ENCODE measurements around the gene PDZK1IP1. TPM values are rescaled to one million over a fixed set of nuclear protein-coding genes. Genes with fewer than 3 reads are reported as not detected.

Gene PDZK1IP1
- total RNA-seq, 1 experiment from 2014 or later: not detected

DNA sequence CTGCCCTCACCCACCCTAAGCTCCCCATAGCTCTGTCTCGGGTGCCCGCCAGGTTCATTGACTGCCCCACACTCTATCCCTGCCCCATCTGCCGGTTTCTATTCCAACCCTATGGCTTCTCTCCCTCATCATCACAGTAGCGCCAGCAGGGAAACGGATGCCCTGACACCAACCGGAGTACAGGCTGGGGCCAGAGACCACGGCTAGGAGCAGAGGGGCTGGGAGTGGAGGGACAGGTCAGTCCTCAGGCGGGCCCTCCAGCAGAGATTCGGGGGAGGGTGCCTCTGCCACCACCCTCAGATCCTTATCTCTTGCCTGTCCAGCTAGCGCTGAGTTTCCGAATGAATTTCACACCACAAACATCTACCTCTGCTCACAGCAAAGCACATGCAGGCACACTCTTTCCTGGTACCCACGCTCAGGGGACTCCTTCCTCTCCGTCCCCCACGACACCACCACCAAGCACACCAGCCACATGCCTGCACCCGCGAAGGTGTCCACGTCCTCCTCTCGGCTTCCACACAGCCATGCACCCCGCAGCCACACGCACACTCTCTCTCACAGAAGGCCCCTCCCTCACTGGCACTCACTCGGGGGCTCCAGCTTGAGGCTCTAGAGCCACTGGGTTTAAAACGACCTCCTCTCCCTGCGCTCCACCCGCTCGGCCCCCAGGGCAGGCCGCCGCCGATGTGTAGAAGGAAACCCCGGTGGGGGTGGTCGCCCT is 35.0 kb upstream of the PDZK1IP1 start:
- Histone ChIP-seq H3K4me2 (ENCODE audit: low read length) (no peak overlapping the region), H3K79me2 (ENCODE audit: insufficient read depth, low read length) (no peaks in the 10 kb centered on the region), H4K20me1 (ENCODE audit: insufficient read depth) (no peaks in the 10 kb centered on the region), H3K9me3 (ENCODE audit: control insufficient read depth in 1 of 2, insufficient read depth in 1 of 2, low read depth in 1 of 2, low read length in 2 of 2) (no peaks in the 10 kb centered on the region), H3K4me1 (ENCODE audit: control insufficient read depth in 1 of 2, insufficient read depth in 2 of 2, low read length in 2 of 2) (no peaks in the 10 kb centered on the region), H3K9ac (ENCODE audit: low read length) (no peak overlapping the region), H3K4me3 (replicated peaks in 1 of 2; ENCODE audit: low read depth in 1 of 2, low read length in 2 of 2) (no peak overlapping the region), H3K27me3 (ENCODE audit: insufficient read depth, low read length) (peaks cover 10% of the 10 kb centered on the region), H2AFZ (ENCODE audit: low read depth, low read length, poor library complexity, severe bottlenecking) (no peak overlapping the region), H3K36me3 (ENCODE audit: control insufficient read depth in 1 of 2, insufficient read depth in 2 of 2, low read length in 2 of 2) (no peaks in the 10 kb centered on the region), H3K27ac (ENCODE audit: low read depth, low read length) (no peak overlapping the region), H3K9me2 (ENCODE audit: insufficient read depth) (no peaks in the 10 kb centered on the region)
- BruUV-seq (replicated peaks): no TSS peak
- DNase-seq (ENCODE audit: low read depth, low spot score): no peak
- intact Hi-C loops (cut with micrococcal nuclease): no loop called here
- ChIA-PET POLR2A (no interaction called here), RAD21 (ENCODE audit: low non-redundant PET in 1 of 2, low total read pairs in 2 of 2, uncharacterized antibody in 2 of 2, unreplicated experiment in 2 of 2) (no interaction called here), CTCF (no interaction called here)
- TF ChIP-seq, protein P1, sequence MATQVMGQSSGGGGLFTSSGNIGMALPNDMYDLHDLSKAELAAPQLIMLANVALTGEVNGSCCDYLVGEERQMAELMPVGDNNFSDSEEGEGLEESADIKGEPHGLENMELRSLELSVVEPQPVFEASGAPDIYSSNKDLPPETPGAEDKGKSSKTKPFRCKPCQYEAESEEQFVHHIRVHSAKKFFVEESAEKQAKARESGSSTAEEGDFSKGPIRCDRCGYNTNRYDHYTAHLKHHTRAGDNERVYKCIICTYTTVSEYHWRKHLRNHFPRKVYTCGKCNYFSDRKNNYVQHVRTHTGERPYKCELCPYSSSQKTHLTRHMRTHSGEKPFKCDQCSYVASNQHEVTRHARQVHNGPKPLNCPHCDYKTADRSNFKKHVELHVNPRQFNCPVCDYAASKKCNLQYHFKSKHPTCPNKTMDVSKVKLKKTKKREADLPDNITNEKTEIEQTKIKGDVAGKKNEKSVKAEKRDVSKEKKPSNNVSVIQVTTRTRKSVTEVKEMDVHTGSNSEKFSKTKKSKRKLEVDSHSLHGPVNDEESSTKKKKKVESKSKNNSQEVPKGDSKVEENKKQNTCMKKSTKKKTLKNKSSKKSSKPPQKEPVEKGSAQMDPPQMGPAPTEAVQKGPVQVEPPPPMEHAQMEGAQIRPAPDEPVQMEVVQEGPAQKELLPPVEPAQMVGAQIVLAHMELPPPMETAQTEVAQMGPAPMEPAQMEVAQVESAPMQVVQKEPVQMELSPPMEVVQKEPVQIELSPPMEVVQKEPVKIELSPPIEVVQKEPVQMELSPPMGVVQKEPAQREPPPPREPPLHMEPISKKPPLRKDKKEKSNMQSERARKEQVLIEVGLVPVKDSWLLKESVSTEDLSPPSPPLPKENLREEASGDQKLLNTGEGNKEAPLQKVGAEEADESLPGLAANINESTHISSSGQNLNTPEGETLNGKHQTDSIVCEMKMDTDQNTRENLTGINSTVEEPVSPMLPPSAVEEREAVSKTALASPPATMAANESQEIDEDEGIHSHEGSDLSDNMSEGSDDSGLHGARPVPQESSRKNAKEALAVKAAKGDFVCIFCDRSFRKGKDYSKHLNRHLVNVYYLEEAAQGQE (IDR thresholded peaks at IDR 0.05; ENCODE audit: low read depth): no peak
- TF ChIP-seq EGR1 (IDR thresholded peaks at IDR 0.05; ENCODE audit: low read depth) (no peak), RAD21 (IDR thresholded peaks at IDR 0.05; ENCODE audit: low read depth) (no peak), CEBPB (IDR thresholded peaks at IDR 0.05; ENCODE audit: low read depth) (no peak), POLR2A (IDR thresholded peaks at IDR 0.05; ENCODE audit: borderline replicate concordance, extremely low read depth, insufficient read depth, insufficient read length) (no peak), SP1 (IDR thresholded peaks at IDR 0.05; ENCODE audit: low read depth) (no peak), EZH2phosphoT487 (IDR thresholded peaks at IDR 0.05; ENCODE audit: borderline replicate concordance) (no peak), SIN3A (IDR thresholded peaks at IDR 0.05; ENCODE audit: low read depth) (no peak), ELF1 (IDR thresholded peaks at IDR 0.05; ENCODE audit: borderline replicate concordance, low read depth) (no peak), JUND (IDR thresholded peaks at IDR 0.05) (no peak), TCF7L2 (IDR thresholded peaks at IDR 0.05; ENCODE audit: borderline replicate concordance, extremely low read depth, insufficient read depth, insufficient read length) (no peak), SRF (IDR thresholded peaks at IDR 0.05; ENCODE audit: low read depth) (no peak), CBX3 (IDR thresholded peaks at IDR 0.05; ENCODE audit: low read depth) (no peak)
- TF ChIP-seq, protein P2, sequence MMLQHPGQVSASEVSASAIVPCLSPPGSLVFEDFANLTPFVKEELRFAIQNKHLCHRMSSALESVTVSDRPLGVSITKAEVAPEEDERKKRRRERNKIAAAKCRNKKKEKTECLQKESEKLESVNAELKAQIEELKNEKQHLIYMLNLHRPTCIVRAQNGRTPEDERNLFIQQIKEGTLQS (IDR thresholded peaks at IDR 0.05): no peak
- TF ChIP-seq, protein P3, sequence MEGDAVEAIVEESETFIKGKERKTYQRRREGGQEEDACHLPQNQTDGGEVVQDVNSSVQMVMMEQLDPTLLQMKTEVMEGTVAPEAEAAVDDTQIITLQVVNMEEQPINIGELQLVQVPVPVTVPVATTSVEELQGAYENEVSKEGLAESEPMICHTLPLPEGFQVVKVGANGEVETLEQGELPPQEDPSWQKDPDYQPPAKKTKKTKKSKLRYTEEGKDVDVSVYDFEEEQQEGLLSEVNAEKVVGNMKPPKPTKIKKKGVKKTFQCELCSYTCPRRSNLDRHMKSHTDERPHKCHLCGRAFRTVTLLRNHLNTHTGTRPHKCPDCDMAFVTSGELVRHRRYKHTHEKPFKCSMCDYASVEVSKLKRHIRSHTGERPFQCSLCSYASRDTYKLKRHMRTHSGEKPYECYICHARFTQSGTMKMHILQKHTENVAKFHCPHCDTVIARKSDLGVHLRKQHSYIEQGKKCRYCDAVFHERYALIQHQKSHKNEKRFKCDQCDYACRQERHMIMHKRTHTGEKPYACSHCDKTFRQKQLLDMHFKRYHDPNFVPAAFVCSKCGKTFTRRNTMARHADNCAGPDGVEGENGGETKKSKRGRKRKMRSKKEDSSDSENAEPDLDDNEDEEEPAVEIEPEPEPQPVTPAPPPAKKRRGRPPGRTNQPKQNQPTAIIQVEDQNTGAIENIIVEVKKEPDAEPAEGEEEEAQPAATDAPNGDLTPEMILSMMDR (IDR thresholded peaks at IDR 0.05 in 2 of 3, conservative IDR thresholded peaks at IDR 0.05 in 1 of 3; ENCODE audit: borderline replicate concordance in 1 of 3, insufficient read depth in 1 of 3, low read depth in 2 of 3, low read length in 2 of 3): no peak
- ATAC-seq: no peak

Measured in HCT116 (cell line).